Measurements from ENCODE around the gene RALGPS2. TPM values are rescaled to one million over a fixed set of nuclear protein-coding genes. Genes with fewer than 3 reads are reported as not detected.

Gene RALGPS2
- total RNA-seq, 1 donor from 2014 or later, result 78.7 TPM

GRCh38 chr1:178912597-178912996 lies 187.6 kb downstream of the RALGPS2 start:
- H3K36me3 Mint-ChIP-seq, result peaks cover 57% of the 10 kb centered on the region
- no peak overlapping the region for H3K27ac Mint-ChIP-seq
- no peak for DNase-seq (ENCODE audit: low spot score)
- no peak overlapping the region for H3K9ac ChIP-seq
- H3K27me3 ChIP-seq, result no peaks in the 10 kb centered on the region
- TF ChIP-seq EZH2 (IDR thresholded peaks at IDR 0.05), result no peak
- no peak for TF ChIP-seq CTCF (IDR thresholded peaks at IDR 0.05)
- TF ChIP-seq EZH2phosphoT487 (IDR thresholded peaks at IDR 0.05), result no peak
- H3K4me1 Mint-ChIP-seq, result no peaks in the 10 kb centered on the region
- no peak overlapping the region for H3K4me3 ChIP-seq
- H3K9me3 Mint-ChIP-seq, result peaks cover 3% of the 10 kb centered on the region
- no peaks in the 10 kb centered on the region for H3K9me3 ChIP-seq (ENCODE audit: low read depth)
- H3K36me3 ChIP-seq, result no peaks in the 10 kb centered on the region
- H2AFZ ChIP-seq (replicated peaks), result no peak overlapping the region
- peaks cover 3% of the 10 kb centered on the region for H3K4me1 ChIP-seq
- no peaks in the 10 kb centered on the region for H3K27me3 Mint-ChIP-seq (ENCODE audit: insufficient read depth, low read depth)
- no peaks in the 10 kb centered on the region for H4K20me1 ChIP-seq (ENCODE audit: low read depth)
- H3K4me3 Mint-ChIP-seq, result no peak overlapping the region
- no peaks in the 10 kb centered on the region for H3F3A ChIP-seq (ENCODE audit: low read depth)
- H3K79me2 ChIP-seq (ENCODE audit: low read depth), result no peaks in the 10 kb centered on the region
- H3K4me2 ChIP-seq, result no peak overlapping the region
- no peak overlapping the region for H3K27ac ChIP-seq

DNA sequence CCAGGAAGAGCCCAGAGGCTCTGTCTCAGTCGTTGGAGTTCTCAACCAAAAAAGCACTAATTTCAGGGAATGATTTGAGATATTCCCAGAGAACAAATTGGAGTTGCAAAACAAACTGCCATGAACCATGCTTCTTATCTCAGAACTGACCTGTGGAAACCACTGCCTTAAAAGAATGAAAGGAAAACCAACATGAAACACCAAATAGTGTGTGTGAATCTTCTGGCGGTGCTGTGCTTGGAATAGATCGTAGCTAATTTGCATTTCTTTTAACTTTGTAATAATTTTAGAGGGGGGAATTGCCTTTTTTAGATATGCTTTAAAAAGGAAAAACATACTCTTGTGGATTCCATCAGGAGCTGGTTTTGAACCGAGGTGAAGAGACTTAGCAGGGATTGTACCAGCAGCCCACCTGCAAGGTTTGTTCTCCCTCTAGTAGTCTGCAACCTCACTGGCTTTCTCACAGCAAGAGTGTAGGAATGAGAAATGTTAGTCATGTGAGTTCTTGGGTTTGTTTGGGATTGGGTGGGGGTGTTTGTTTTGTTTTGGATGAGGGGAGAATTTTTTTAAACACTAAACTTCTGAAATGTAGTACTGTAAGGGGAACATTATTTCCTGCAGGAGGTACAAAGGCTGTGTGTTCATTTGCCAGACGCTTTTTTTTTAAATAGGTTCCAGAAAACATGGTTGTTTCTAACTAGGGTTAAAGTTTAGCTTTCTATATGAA lies 191.6 kb downstream of the RALGPS2 start:
- no peak overlapping the region for H3K27ac Mint-ChIP-seq

GRCh38 chr1:178918308-178918707 lies 193.3 kb downstream of the RALGPS2 start:
- H3K9me3 ChIP-seq (ENCODE audit: low read depth), result no peaks in the 10 kb centered on the region
- H4K20me1 ChIP-seq (ENCODE audit: low read depth), result no peaks in the 10 kb centered on the region
- H3K4me2 ChIP-seq, result no peak overlapping the region
- H3K27me3 ChIP-seq, result no peaks in the 10 kb centered on the region
- H3K27ac ChIP-seq, result no peak overlapping the region
- Mint-ChIP-seq H3K9me3 (no peaks in the 10 kb centered on the region), H3K27me3 (ENCODE audit: insufficient read depth, low read depth) (no peaks in the 10 kb centered on the region), H3K4me1 (no peaks in the 10 kb centered on the region), H3K27ac (no peak overlapping the region), H3K4me3 (no peak overlapping the region), H3K36me3 (peaks cover 24% of the 10 kb centered on the region)
- H3K36me3 ChIP-seq, result no peaks in the 10 kb centered on the region
- H3K79me2 ChIP-seq (ENCODE audit: low read depth), result no peaks in the 10 kb centered on the region
- H3K4me1 ChIP-seq, result peaks cover 22% of the 10 kb centered on the region
- no peak for DNase-seq (ENCODE audit: low spot score)
- no peak overlapping the region for H2AFZ ChIP-seq (replicated peaks)
- TF ChIP-seq EZH2phosphoT487 (IDR thresholded peaks at IDR 0.05) (no peak), CTCF (IDR thresholded peaks at IDR 0.05) (no peak), EZH2 (IDR thresholded peaks at IDR 0.05) (no peak)
- H3K9ac ChIP-seq, result no peak overlapping the region
- no peaks in the 10 kb centered on the region for H3F3A ChIP-seq (ENCODE audit: low read depth)
- H3K4me3 ChIP-seq, result no peak overlapping the region

More for the DNA sequence above, 191.6 kb downstream of the RALGPS2 start:
- Mint-ChIP-seq H3K4me3 (no peak overlapping the region), H3K4me1 (no peaks in the 10 kb centered on the region), H3K36me3 (peaks cover 31% of the 10 kb centered on the region), H3K9me3 (no peaks in the 10 kb centered on the region), H3K27me3 (ENCODE audit: insufficient read depth, low read depth) (no peaks in the 10 kb centered on the region)
- H3K79me2 ChIP-seq (ENCODE audit: low read depth), result no peaks in the 10 kb centered on the region
- no peak for DNase-seq (ENCODE audit: low spot score)
- H2AFZ ChIP-seq (replicated peaks), result no peak overlapping the region
- TF ChIP-seq EZH2 (IDR thresholded peaks at IDR 0.05) (no peak), EZH2phosphoT487 (IDR thresholded peaks at IDR 0.05) (no peak), CTCF (IDR thresholded peaks at IDR 0.05) (no peak)
- H3K4me1 ChIP-seq, result peaks cover 22% of the 10 kb centered on the region
- no peak overlapping the region for H3K4me2 ChIP-seq
- H4K20me1 ChIP-seq (ENCODE audit: low read depth), result no peaks in the 10 kb centered on the region
- no peaks in the 10 kb centered on the region for H3F3A ChIP-seq (ENCODE audit: low read depth)
- no peak overlapping the region for H3K4me3 ChIP-seq
- H3K36me3 ChIP-seq, result no peaks in the 10 kb centered on the region
- no peaks in the 10 kb centered on the region for H3K27me3 ChIP-seq
- no peak overlapping the region for H3K27ac ChIP-seq
- H3K9me3 ChIP-seq (ENCODE audit: low read depth), result no peaks in the 10 kb centered on the region
- no peak overlapping the region for H3K9ac ChIP-seq

All from neural progenitor cell (in vitro differentiated cells).